GM23338 (cell line): ENCODE results near the gene ARHGAP12. TPM values are rescaled to one million over a fixed set of nuclear protein-coding genes. Genes with fewer than 3 reads are reported as not detected.

ENCODE experiments used
- ATAC-seq: fragments of 200-7000 bp; cut with Tn5 transposase; 3 replicates; pipeline ENCODE4 v1.9.1; 2020
- DNase-seq: peaks from one replicate; pipeline ENCODE4 v3.0.0-alpha.2; 2015; ENCODE audit warnings: low spot score
- H2AFZ ChIP-seq: fragments of 200-600 bp; sonication (generic); 2 replicates; pipeline ENCODE4 v1.8.0; 2016; ENCODE audit warnings: antibody characterized with exemption, mild to moderate bottlenecking, moderate library complexity
- H3F3A ChIP-seq: fragments of 200-600 bp; sonication (generic); replicated peaks from 2 replicates; pipeline ENCODE4 v1.8.0; 2017; ENCODE audit warnings: antibody characterized with exemption, mixed run types, low read depth
- H3K27ac ChIP-seq: fragments of 200-600 bp; sonication (generic); 2 replicates; pipeline ENCODE4 v1.6.1; 2016; ENCODE audit warnings: low read depth
- H3K27me3 ChIP-seq: fragments of 200-600 bp; sonication (generic); 2 replicates; pipeline ENCODE4 v1.8.0; 2016; ENCODE audit warnings: mild to moderate bottlenecking, mixed run types, moderate library complexity; ENCODE audit not compliant: insufficient read depth
- H3K36me3 ChIP-seq: fragments of 200-600 bp; sonication (generic); 2 replicates; pipeline ENCODE4 v1.8.0; 2016; ENCODE audit warnings: mild to moderate bottlenecking; ENCODE audit not compliant: insufficient read depth
- H3K4me1 ChIP-seq: fragments of 200-600 bp; sonication (generic); 2 replicates; pipeline ENCODE4 v1.8.0; 2016; ENCODE audit warnings: mild to moderate bottlenecking, moderate library complexity; ENCODE audit not compliant: insufficient read depth
- H3K4me2 ChIP-seq: fragments of 200-600 bp; sonication (generic); 2 replicates; pipeline ENCODE4 v1.7.1; 2017; ENCODE audit warnings: mixed run types
- H3K4me3 ChIP-seq: fragments of 200-600 bp; sonication (generic); 2 replicates; pipeline ENCODE4 v1.6.1; 2016; ENCODE audit warnings: mixed run types
- H3K79me2 ChIP-seq: fragments of 200-600 bp; sonication (generic); replicated peaks from 2 replicates; pipeline ENCODE4 v1.8.0; 2017; ENCODE audit warnings: mild to moderate bottlenecking; ENCODE audit not compliant: insufficient read depth
- H3K9me2 ChIP-seq: fragments of 200-600 bp; sonication (generic); 2 replicates; pipeline ENCODE4 v1.8.0; 2017; ENCODE audit not compliant: insufficient read depth
- H4K20me1 ChIP-seq: fragments of 200-600 bp; sonication (generic); replicated peaks from 2 replicates; pipeline ENCODE4 v1.8.0; 2017; ENCODE audit warnings: mild to moderate bottlenecking; ENCODE audit not compliant: insufficient read depth
- H3K27ac Mint-ChIP-seq: 2 replicates; pipeline ENCODE4 v1.8.0; 2020; ENCODE audit warnings: inconsistent platforms, mild to moderate bottlenecking, moderate library complexity, mixed read lengths
- H3K27me3 Mint-ChIP-seq: 3 replicates; pipeline ENCODE4 v1.8.0; 2022; ENCODE audit warnings: low read depth, mild to moderate bottlenecking, moderate library complexity, mixed read lengths, inconsistent platforms; ENCODE audit not compliant: insufficient read depth, poor library complexity
- H3K36me3 Mint-ChIP-seq: 3 replicates; pipeline ENCODE4 v1.8.0; 2021; ENCODE audit warnings: low read depth, mild to moderate bottlenecking, inconsistent platforms, moderate library complexity, mixed read lengths
- H3K4me1 Mint-ChIP-seq: 3 replicates; pipeline ENCODE4 v1.8.0; 2020; ENCODE audit warnings: mild to moderate bottlenecking, inconsistent platforms, mixed read lengths
- H3K4me3 Mint-ChIP-seq: 3 replicates; pipeline ENCODE4 v1.8.0; 2021; ENCODE audit warnings: moderate library complexity, mild to moderate bottlenecking, inconsistent platforms, mixed read lengths
- H3K9me3 Mint-ChIP-seq: 3 replicates; pipeline ENCODE4 v1.8.0; 2020; ENCODE audit warnings: moderate library complexity, mild to moderate bottlenecking, inconsistent platforms, mixed read lengths
- ETS1 ChIP-seq: IDR thresholded peaks from 2 replicates; pipeline ENCODE4 v1.6.1; 2016; ENCODE audit warnings: antibody characterized with exemption
- NANOG ChIP-seq: IDR thresholded peaks from 2 replicates; pipeline ENCODE4 v1.6.1; 2016; ENCODE audit warnings: antibody characterized with exemption, borderline replicate concordance
- POLR2AphosphoS5 ChIP-seq: IDR thresholded peaks from 2 replicates; pipeline ENCODE4 v1.6.1; 2016; ENCODE audit warnings: antibody characterized with exemption, low read depth
- REST ChIP-seq: IDR thresholded peaks from one replicate; pipeline ENCODE4 v1.6.1; 2018; ENCODE audit warnings: antibody characterized with exemption; ENCODE audit not compliant: unreplicated experiment
- STAT1 ChIP-seq: IDR thresholded peaks from one replicate; pipeline ENCODE4 v1.6.1; 2016; ENCODE audit warnings: antibody characterized with exemption; ENCODE audit not compliant: unreplicated experiment
- ZNF114 ChIP-seq: fragments of 250-450 bp; sonication (Bioruptor Pico); IDR thresholded peaks from 2 replicates; pipeline ENCODE4 v1.5.0; 2020; ENCODE audit warnings: mild to moderate bottlenecking, moderate library complexity
- polyA plus RNA-seq: library from polyadenylated mRNA; unstranded; fragments of >200 nt; fragmentation: Nextera tagmentation; extraction: Ambion mirVana; gene quantifications from 2 replicates; pipeline ENCODE4 v1.2.1, GENCODE V29; 2016
- total RNA-seq: library from RNA; depleted of rRNA; stranded (reverse); fragments of >200 nt; shearing (Covaris generic); gene quantifications from 2 replicates; pipeline ENCODE4 v1.2.3, GENCODE V29; 2014
- TF ChIP-seq, protein P1 (sequence below), 2 experiments: fragments of 200-600 bp in 1 of 2; sonication (generic) in 1 of 2; conservative IDR thresholded peaks; 2 replicates each; pipeline versions ENCODE4 v1.5.1 to v1.6.1; 2016 to 2017; ENCODE audit warnings: antibody characterized with exemption in 2 of 2, low read depth in 2 of 2, mild to moderate bottlenecking in 2 of 2, moderate library complexity in 1 of 2

The ARHGAP12 gene
- total and polyA plus RNA-seq, 2 experiments from 2014 or later, result 27.5 to 50.7 TPM

DNA sequence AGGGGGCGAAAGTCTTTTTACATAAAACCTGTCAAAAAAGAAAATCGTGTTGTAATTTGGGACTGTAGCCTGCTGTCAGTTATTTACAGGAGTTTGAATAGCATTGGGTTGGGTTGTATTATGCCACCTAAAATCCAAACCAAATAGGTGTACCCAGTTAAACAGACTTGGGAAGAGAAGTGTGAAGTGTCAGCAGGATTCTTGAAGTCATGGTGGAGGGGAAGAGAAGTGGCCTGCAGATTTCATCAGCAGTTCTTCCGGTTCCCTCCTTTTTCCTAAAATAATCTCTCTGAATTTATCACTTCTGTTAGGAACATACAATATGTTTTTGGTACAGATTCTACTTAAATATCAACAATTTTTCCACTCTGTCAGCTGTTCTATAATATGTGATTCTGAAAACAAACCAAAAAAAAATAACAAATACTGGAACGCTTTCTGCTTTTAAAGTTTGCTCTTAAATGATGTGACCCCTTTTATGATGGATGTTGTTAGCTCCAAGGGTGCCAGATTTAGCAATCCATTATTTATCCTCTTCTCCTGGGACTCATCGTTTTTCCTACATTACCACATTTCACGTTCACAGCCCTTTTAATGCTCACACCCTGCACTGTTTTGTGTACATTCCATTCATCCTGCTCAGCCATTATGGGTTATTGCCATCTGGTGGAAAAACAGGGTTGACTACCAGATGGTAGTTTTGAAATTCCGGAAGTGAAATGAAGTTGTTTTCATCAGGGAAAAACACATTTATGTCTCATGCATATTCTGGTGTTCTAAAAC lies 18.7 kb upstream of the ARHGAP12 start:
- Histone ChIP-seq H3K79me2 (no peaks in the 10 kb centered on the region), H3K4me3 (no peak overlapping the region), H3K36me3 (no peaks in the 10 kb centered on the region), H3K27ac (peak overlapping the region; percentile 46; the same call in 1 of the 2 replicates), H4K20me1 (no peaks in the 10 kb centered on the region), H3K9me2 (no peaks in the 10 kb centered on the region), H3K4me2 (no peak overlapping the region), H3F3A (no peaks in the 10 kb centered on the region), H2AFZ (no peak overlapping the region), H3K27me3 (no peaks in the 10 kb centered on the region), H3K4me1 (peaks cover 8% of the 10 kb centered on the region)
- TF ChIP-seq REST, result no peak
- TF ChIP-seq, protein P1, sequence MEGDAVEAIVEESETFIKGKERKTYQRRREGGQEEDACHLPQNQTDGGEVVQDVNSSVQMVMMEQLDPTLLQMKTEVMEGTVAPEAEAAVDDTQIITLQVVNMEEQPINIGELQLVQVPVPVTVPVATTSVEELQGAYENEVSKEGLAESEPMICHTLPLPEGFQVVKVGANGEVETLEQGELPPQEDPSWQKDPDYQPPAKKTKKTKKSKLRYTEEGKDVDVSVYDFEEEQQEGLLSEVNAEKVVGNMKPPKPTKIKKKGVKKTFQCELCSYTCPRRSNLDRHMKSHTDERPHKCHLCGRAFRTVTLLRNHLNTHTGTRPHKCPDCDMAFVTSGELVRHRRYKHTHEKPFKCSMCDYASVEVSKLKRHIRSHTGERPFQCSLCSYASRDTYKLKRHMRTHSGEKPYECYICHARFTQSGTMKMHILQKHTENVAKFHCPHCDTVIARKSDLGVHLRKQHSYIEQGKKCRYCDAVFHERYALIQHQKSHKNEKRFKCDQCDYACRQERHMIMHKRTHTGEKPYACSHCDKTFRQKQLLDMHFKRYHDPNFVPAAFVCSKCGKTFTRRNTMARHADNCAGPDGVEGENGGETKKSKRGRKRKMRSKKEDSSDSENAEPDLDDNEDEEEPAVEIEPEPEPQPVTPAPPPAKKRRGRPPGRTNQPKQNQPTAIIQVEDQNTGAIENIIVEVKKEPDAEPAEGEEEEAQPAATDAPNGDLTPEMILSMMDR (conservative IDR thresholded peaks at IDR 0.05; ENCODE audit: low read depth in 2 of 2), result peak; percentile 31 to 36
- Mint-ChIP-seq H3K27ac (no peak overlapping the region), H3K4me3 (no peak overlapping the region), H3K4me1 (peaks cover 6% of the 10 kb centered on the region), H3K27me3 (peaks cover 2% of the 10 kb centered on the region), H3K36me3 (no peaks in the 10 kb centered on the region), H3K9me3 (no peaks in the 10 kb centered on the region)
- ATAC-seq (no peak), DNase-seq (no peak)

GRCh38 chr10:31945392-31945791 lies 16.8 kb upstream of the ARHGAP12 start:
- ATAC-seq, result no peak
- Mint-ChIP-seq H3K4me3 (no peak overlapping the region), H3K27me3 (peaks cover 2% of the 10 kb centered on the region), H3K4me1 (peaks cover 7% of the 10 kb centered on the region), H3K27ac (no peak overlapping the region), H3K36me3 (no peaks in the 10 kb centered on the region), H3K9me3 (no peaks in the 10 kb centered on the region)
- Histone ChIP-seq H3K27ac (no peak overlapping the region), H3K4me2 (no peak overlapping the region), H3K36me3 (no peaks in the 10 kb centered on the region), H4K20me1 (no peaks in the 10 kb centered on the region), H3K9me2 (no peaks in the 10 kb centered on the region), H3K4me1 (peaks cover 8% of the 10 kb centered on the region), H3F3A (no peaks in the 10 kb centered on the region), H3K27me3 (no peaks in the 10 kb centered on the region), H3K4me3 (no peak overlapping the region), H3K79me2 (no peaks in the 10 kb centered on the region), H2AFZ (no peak overlapping the region)
- no peak for TF ChIP-seq POLR2AphosphoS5
- no peak for TF ChIP-seq NANOG
- no peak for TF ChIP-seq STAT1
- no peak for TF ChIP-seq ZNF114 (CRISPR knock-in tag)
- TF ChIP-seq ETS1, result no peak
- DNase-seq, result no peak
